ENCODE measurements around the gene PAGR1.
"Not testable (repeated sequence)": the region's sequence is repeated elsewhere in the genome, so short reads cannot be mapped to it uniquely, and the experiment has no call there.

The PAGR1 gene

GRCh38 chr16:29841631-29842030, 25.7 kb downstream of the PAGR1 start:
- no peak for DNase-seq

GRCh38 chr16:29842732-29843346, 26.9 kb downstream of the PAGR1 start:
- DNase-seq, result no peak

- no peak for DNase-seq
Measured at GRCh38 chr16:29843931-29844330, 28.0 kb downstream of the PAGR1 start.

- DNase-seq, result no peak
Measured at GRCh38 chr16:29844575-29845331, 28.8 kb downstream of the PAGR1 start.

- DNase-seq, result no peak
Measured at GRCh38 chr16:29845656-29846055, 29.7 kb downstream of the PAGR1 start.

GRCh38 chr16:29848420-29849297, 32.7 kb downstream of the PAGR1 start:
- DNase-seq, result peak; percentile 47

DNA sequence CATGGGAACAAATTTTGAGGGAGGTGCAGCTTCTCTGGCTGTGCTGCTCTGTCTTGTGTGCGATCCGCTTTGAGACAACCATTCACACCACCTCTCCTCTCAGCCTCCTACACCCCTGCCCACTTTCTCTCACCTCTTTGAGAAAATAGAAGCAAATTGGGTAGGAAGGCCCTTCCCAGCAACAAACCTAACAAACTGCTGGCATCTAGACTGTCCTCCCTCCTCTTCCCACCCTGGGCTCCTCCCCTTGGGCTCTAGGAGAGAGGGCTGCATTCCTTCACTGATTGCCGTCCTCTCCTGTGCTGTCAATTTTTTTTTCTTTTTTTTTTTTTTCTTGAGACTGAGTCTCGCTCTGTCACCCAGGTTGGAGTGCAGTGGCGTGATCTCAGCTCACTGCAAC, 33.6 kb downstream of the PAGR1 start:
- DNase-seq, result no peak

- DNase-seq, result no peak
Measured at GRCh38 chr16:29850998-29851397, 35.0 kb downstream of the PAGR1 start.

DNA sequence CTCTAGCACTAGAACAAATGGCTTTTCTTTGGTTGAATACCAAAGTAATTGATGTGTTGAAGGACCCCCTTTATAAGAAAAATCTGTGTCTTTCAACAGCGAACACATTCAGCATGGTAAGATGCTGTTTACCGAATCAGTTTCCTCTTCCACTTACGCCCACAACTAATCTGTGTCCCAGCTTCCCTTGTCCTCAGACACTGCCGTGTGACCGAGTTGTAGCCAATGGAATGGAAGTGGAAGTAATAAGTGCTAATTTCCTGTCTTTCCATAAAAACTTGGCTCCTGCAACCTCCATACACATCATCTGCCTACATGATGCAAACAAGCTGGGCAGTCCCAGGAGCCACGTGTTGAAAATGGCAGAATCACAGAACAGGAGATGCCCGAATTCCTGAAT, 36.7 kb downstream of the PAGR1 start:
- no peak for DNase-seq

- no peak for DNase-seq
Measured at GRCh38 chr16:29854520-29855100, 38.7 kb downstream of the PAGR1 start.

GRCh38 chr16:29857133-29857760, 41.3 kb downstream of the PAGR1 start:
- no peak for DNase-seq

DNA sequence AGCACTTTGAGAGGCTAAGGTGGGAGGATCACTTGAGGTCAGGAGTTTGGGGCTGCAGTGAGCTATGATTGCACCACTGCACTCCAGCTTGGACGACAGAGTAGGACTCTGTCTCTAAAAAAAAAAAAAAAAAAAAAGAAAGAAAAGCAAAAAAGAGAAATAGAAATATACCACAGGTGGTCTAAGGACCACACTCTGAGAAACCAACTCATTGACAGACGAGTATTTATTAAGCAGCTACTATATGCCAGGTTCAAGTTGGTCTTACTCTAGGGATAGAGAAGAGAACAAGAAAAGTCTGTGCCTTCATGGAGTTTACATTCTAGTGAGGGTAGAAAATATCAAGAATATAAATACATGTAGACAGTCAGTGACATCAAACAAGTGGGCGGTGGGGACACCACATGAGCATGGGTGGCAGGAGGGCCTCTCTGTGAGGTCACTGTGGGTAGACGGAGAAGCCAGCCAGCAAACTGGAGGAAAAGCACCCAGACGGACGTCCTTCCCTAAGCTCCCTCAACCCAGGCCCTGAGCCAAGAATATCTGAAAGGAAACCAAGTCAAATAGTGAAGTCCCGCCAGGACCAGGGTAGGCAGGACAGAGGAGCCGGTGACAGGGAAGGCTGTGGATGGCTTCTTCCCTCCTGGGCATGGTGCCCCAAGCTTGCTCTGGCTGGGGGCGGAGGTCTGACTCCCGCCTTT, 42.3 kb downstream of the PAGR1 start:
- DNase-seq, result no peak

- DNase-seq, result no peak
Measured at GRCh38 chr16:29858974-29859373, 43.0 kb downstream of the PAGR1 start.

DNA sequence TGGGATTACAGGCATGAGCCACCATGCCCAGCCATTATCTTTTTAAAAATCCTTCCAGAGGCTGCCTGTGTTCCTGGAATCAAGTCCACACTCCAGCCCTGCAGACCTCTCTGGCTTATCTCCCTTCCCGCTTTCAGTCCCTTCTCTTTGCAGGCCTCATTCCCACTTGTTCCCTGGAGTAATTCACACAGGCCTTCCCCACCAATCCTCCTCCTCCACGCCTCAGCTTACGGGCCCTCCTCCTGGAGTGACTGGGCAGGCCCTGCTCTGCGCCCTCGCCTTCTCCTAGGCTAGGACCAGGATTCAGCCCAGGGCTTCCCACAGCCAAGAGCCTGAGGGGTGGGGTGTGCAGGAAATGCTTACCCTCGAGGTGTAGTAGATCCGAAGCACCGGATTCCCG, 44.3 kb downstream of the PAGR1 start:
- no peak for DNase-seq

- DNase-seq, result no peak
Measured at GRCh38 chr16:29862383-29862883, 46.5 kb downstream of the PAGR1 start.

DNA sequence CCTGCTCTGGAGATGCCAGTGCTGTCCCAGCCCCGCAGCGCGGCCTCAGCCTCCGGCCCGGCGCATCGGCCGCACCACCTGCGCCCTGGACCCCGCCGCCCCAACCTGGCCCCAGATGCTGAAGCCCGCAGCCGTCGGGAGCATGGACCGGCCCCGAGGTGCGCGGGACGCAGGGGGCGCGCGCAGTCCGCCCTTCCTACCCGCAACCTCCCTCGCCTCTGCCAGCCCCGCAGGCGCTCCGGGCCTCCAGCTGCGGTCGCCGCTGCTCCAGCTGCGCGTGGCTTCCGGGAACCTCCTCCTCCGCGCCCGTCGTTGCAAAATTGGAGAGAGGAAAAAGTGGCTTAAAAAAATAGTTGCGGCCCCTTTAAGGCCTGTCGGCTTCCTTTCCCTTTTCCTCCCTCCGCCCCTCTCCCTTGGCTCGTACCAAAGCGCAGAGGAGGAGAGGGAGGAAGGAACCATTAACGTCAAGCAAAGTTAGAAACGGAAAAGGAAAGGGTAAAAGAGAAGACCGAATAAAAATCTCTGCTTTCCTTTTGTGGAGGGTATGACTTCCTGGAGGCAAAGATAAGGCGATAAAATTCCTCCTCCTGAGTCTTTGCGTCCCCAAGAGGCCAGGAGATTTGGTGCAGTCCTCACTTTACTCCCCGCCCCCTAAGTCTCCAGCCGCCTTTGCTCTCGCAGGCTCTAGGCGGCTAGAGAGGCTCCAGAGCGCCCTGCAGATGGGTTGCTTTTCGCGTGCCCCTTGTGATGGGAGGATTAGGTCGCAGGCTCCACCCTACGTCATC, 47.1 kb downstream of the PAGR1 start, which contains the start of gene CDIPT:
Gene CDIPT, minus strand, starts transcription at position 343 of the 785 bp plus-strand sequence. CDS start 369 bp downstream, outside the sequence.
- DNase-seq, result peak; percentile 92

DNA sequence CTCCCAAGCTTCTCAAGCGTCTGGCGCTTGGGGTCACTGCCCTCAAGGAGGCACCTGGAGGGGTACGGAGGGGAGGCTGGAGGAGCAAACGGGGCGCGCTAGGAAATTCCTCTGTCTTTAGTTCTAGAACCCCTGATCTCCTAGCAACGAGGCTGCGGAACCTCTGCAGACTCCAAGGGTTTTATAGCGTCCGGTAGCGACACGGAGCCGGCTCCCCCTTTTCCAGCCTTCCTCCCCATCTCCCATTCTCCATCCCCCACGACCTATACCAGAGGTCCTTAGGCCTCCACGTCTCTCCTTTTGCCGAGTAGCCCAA, 47.7 kb downstream of the PAGR1 start:
- no peak for DNase-seq

GRCh38 chr16:29864205-29864604, 48.3 kb downstream of the PAGR1 start:
- no peak for DNase-seq

- DNase-seq, result no peak
Measured at GRCh38 chr16:29868396-29869009, 52.6 kb downstream of the PAGR1 start.

DNA sequence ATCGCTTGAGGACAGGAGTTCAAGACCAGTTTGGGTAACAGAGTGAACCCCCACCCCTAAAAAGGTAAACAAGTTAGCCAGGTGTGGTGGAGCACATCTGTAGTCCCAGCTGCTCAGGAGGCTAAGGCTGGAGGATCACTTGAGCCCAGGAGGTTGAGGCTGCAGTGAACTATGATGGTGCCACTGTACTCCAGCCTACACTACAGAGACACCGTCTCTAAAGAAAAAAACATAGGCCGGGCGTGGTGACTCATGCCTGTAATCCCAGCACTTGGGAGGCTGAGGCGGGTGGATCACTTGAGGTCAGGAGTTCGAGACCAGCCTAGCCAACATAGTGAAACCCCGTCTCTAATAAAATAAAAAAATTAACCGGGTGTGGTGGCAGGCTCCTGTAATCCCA, 53.1 kb downstream of the PAGR1 start:
- not testable (repeated sequence) for DNase-seq

Measured in GDM1 (cell line).